Anterior cingulate cortex (tissue), 58 donors: ENCODE results near the gene INPP5A.
A peak's percentile ranks its signal among the peaks of the same experiment; 100 is the strongest.

Source experiments
- DNase-seq, 58 donors: peaks; one replicate each; lab custom pipeline; 2025; lab: John Stamatoyannopoulos, UW

Gene INPP5A

GRCh38 chr10:132516771-132517725, 20.5 kb upstream of the INPP5A start:
- peak in 48 of 58 donors; percentile 31 to 82 (median 62) for DNase-seq

- DNase-seq: no peak
These were observed 19.6 kb upstream of the INPP5A start for GRCh38 chr10:132517951-132518521.

- DNase-seq: no peak
These were observed 18.8 kb upstream of the INPP5A start for GRCh38 chr10:132518572-132519381.

GRCh38 chr10:132519382-132520176, 18.0 kb upstream of the INPP5A start:
- DNase-seq: no peak

- DNase-seq: no peak
These were observed 17.3 kb upstream of the INPP5A start for GRCh38 chr10:132520177-132520811.

GRCh38 chr10:132521041-132521465, 16.5 kb upstream of the INPP5A start:
- DNase-seq: no peak

GRCh38 chr10:132521466-132522102, 16.0 kb upstream of the INPP5A start:
- DNase-seq: no peak

GRCh38 chr10:132522521-132523411, 14.8 kb upstream of the INPP5A start:
- DNase-seq: no peak

- no peak for DNase-seq
These were observed 13.8 kb upstream of the INPP5A start for GRCh38 chr10:132523561-132524442.

- DNase-seq: no peak
These were observed 12.9 kb upstream of the INPP5A start for GRCh38 chr10:132524443-132525285.

GRCh38 chr10:132526676-132527075, 10.9 kb upstream of the INPP5A start:
- DNase-seq: no peak

GRCh38 chr10:132527339-132528063, 10.1 kb upstream of the INPP5A start:
- no peak for DNase-seq

- no peak for DNase-seq
These were observed 9.4 kb upstream of the INPP5A start for GRCh38 chr10:132528064-132528691.

GRCh38 chr10:132532179-132532578, 5.4 kb upstream of the INPP5A start:
- DNase-seq: no peak
